Stimulated activated CD4-positive, alpha-beta T cell treated with anti-CD3 and anti-CD28 coated beads, Interleukin-12 subunit alpha, Interleukin-12 subunit beta, amount 100 ng/mL, for 4 hours (primary cell): ENCODE measurements around the gene DUSP7.

ENCODE experiments used
- DNase-seq: peaks from one replicate; pipeline ENCODE4 v3.0.0-alpha.2; 2020

DUSP7 gene

DNA sequence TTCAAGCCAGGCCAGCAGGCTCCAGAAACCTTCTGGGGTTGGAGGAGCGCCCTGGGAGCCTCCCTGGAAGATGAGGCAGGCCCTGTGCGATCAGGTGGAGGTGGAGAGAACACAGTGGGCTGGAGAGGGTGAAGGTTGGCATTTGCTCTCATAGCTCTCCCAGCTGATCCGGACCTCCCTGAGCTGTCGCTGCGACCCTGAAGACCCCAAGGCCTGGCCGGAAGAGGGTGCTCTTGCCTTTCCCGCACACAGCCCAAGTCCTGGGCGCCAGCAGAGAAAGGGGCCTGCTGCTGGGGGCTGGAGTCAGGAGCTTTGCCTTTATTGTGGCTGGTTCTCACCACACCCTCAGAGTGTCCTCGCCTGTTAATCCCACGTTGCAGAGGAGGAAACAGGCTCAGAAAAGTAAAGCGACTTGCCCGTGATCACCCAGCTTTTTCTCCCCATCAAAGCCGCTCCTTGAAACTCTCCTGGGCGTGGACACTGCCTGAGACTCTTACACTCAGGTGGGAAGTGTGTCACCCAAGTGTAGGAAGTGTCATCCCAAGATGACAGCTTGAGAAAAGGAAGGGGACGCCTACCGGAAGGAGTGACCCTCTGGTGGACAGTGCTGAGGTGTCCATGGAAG, 52.1 kb downstream of the DUSP7 start:
- DNase-seq = no peak

GRCh38 chr3:52002748-52003147, 53.6 kb downstream of the DUSP7 start:
- no peak for DNase-seq

DNA sequence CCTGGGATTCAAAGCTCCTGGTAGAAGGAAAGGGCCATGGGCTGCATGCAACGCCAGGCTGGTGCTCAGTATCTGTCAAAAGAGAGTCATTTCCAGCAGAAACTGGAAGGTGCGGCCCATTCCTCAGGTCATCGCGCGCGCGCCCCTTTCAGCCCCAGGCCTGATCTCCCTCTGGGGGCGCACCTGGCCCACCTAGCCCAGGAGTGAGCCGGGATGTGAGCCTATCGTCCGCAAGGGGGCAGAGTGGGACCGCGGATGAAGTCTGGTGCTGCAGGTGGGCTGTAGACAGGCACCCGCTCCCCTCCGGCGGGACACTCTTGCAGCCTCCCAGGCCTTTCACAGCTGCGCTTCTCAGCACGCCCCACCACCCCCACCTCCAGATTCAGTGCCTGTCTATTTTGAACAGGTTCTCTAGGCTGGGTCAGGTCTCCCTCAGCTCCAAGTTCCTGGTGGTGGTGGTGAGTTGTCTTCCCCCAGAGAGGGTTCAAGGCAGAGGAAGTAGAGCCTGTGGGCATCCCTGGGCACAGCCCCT, 54.9 kb downstream of the DUSP7 start:
- DNase-seq = peak; percentile 79

DNA sequence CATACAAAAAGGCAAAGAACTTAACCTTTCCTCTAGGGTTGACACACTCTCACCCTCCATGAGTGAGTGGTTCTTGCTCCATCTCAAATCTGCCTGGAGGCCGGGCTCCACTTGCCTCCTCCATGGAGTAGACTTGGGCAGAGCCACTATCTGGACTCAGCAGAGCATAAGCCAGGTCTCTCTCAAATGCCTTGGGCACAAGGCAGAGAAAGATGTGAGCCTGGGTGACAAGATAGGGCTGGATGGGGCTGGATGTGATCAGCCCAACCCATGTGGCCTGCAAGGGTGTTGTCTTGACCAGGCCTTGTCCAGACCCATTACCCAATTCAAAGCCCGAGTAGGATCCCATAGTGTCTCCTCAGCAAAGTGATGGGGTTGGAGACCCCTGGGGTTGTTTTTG, 56.5 kb downstream of the DUSP7 start:
- DNase-seq = no peak
